ENCODE data around the gene ZNF727.
"Not testable (repeated sequence)": the region's sequence is repeated elsewhere in the genome, so short reads cannot be mapped to it uniquely, and the experiment has no call there.

The ZNF727 gene

DNA sequence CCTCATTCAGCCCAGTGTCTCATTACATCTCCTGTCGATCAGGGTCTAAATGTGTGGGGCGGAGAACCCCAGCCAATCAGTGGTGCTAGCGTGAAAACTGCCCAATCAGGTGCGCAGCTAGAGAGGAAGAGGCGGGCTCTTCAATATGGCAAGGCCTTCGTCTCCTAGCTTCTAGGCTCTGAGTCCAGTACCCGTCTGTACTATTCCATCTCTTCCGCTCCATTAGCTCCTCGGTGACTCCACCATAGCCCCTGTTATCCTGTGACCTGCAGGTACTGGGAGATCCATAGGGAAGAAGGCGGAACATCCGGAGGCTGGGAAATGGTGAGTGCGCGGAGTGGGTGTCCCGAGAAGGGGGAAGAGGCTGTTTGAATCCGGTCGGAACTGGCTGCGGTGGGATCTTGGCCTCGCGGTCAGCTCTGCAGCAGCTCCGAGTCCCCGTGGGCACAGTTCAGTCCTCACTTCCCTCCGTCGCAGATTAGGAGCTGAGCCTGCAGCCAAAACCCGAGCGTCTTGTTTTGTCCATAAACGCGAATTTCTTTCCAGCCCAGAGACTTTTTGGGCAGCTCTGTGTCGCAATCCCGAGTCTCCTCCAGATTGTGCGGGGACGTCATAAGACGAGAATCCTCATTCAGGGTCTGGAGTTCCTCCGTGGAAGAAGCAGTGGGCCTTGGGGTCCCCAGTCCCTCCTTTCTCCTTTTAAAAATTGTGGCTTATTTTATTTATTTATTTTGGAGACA lies at the start of gene ZNF727:
TSS of gene ZNF727 (plus strand) at position 134 of the 740 bp plus-strand sequence. CDS start at position 322, 188 bp downstream.
- DNase-seq (ENCODE audit: low spot score) = no peak

DNA sequence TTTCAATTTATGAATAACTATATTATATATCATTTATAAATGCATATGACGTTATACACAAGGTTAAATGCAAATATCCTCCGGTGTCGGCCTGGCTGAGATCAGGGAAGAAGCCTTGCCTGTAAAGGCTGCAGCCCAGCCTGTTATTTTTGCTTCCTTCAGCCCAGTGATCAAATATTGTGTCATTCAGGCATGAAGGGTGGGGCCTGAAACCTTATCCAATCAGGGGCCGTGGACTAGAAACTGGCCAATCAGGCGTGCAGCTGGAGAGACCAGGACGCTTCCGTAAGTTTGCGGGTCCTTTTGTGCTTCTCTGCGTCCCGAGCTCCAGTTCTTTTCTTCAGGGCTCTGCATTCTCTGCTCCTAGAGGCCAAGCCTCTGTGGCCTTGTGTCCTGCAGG lies 46.7 kb upstream of the ZNF727 start, which contains the start of gene ZNF722:
TSS of gene ZNF722 (plus strand) at position 301 of the 400 bp plus-strand sequence. CDS start 113 bp downstream, outside the sequence.
- DNase-seq (ENCODE audit: low spot score) = no peak

DNA sequence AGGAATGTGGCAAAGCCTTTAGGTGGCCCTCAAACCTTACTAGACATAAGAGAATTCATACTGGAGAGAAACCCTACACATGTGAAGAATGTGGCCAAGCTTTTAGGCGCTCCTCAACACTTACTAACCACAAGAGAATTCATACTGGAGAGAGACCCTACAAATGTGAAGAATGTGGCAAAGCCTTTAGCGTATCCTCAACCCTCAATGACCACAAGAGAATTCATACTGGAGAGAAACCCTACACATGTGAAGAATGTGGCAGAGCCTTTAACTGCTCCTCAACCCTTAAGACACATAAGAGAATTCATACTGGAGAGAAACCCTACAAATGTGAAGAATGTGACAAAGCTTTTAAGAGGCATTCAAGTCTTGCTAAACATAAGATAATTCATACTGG lies 29.7 kb upstream of the ZNF727 start:
- not testable (repeated sequence) for DNase-seq (ENCODE audit: low spot score)

DNA sequence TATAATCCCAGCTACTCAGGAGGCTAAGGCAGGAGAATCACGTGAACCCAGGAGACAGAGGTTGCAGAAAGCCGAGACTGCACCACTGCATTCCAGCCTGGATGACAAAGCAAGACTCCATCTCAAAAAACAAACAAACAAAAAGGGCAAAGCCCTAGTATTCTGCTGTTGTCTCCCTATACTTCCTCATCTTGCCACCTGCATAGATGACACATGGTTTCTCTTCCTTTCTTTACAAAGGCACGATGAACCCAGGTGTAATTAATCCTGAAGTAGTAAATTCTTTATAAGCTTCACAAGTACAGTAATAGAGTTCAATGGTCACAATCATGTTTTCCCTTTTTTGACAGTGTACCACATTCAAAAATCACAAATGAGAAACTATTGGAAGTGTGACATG lies 9.8 kb upstream of the ZNF727 start:
- DNase-seq (ENCODE audit: low spot score) = no peak

DNA sequence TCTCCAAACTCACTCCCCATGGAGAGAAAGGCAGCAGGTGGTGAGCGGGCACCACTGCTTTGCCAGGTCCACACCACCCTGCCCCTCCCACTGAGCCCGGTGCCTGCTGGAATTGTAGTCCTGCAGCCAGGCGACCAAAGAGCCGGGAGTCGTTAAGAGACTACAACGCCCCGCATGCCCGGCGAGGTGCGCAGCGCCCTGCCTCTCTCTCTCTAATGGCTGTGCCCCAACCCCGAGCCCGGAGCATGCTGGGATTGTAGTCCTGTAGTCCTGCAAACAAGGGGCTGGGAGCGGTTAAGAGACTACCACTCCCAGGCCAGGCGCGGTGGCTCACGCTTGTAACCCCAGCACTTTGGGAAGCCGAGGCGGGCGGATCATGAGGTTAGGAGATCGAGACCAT lies 8.1 kb upstream of the ZNF727 start:
- DNase-seq (ENCODE audit: low spot score) = no peak

DNA sequence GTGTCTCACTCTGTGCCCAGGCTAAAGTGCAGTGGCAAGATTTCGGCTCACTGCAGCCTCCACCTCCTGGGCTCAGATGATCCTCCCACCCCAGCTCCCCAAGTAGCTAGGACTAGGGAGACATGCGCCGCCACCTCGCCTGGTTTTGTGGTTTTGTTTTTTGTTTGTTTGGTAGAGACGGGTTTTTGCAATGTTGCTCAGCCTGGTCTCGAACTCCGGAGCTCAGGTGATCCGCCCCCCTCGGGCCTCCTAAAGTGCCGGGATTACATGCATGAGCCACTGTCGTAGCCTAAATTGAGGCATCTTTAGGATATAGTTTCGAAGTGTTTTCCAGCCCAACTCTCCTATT lies 781 bp downstream of the ZNF727 start:
- DNase-seq (ENCODE audit: low spot score) = no peak

DNA sequence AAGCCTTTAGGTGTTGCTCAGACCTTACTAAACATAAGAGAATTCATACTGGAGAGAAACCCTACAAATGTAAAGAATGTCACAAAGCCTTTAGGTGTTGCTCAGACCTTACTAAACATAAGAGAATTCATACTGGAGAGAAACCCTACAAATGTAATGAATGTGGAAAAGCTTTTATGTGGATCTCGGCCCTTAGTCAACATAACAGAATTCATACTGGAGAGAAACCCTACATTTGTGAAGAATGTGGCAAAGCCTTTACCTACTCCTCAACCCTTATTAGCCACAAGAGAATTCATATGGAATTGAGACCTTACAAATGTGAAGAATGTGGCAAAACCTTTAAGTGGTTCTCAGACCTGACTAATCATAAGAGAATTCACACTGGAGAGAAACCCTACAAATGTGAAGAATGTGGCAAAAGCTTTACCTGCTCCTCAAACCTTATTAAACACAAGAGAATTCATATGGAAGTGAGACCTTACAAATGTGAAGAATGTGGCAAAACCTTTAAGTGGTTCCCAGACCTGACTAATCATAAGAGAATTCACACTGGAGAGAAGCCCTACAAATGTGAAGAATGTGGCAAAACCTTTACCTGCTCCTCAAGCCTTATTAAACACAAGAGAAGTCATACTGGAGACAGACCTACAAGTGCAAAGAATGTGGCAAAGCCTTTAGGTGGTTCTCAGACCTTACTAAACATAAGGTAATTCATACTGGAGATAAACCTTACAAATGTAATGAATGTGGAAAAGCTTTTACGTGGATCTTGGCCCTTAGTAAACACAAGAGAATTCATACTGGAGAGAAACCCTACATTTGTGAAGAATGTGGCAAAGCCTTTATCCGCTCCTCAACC lies 32.8 kb downstream of the ZNF727 start:
- not testable (repeated sequence) for DNase-seq (ENCODE audit: low spot score)

DNA sequence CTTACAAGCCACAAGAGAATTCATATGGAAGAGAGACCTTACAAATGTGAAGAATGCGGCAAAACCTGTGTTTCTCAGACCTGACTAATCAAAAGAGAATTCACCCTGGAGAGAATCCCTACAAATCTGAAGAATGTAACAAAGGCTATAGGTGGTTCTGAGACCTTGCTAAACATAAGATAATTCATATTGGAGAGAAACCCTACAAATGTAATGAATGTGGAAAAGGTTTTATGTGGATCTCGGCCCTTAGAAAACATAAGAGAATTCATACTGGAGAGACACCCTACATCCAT lies 33.4 kb downstream of the ZNF727 start:
- no peak for DNase-seq (ENCODE audit: low spot score)

DNA sequence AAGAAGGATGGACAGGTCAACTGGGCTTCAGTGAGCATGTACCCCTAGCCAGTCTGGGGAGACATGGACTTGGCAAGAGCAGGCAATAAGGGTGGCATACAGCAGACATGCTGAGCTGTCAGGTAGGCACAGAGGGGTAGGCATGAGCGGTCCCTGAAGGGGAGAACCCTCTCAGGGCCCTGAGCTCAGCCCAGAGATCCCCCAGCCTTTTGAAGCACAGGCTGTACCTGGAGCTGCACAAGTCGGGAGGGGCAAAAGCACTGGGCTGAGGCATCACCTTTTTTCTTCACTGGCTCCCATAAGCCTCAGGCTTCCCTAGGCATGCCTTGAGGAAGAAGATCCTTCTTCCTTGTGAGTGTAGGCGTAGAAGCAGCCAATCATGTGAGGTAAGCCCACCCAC lies 42.3 kb downstream of the ZNF727 start:
- no peak for DNase-seq (ENCODE audit: low spot score)

DNA sequence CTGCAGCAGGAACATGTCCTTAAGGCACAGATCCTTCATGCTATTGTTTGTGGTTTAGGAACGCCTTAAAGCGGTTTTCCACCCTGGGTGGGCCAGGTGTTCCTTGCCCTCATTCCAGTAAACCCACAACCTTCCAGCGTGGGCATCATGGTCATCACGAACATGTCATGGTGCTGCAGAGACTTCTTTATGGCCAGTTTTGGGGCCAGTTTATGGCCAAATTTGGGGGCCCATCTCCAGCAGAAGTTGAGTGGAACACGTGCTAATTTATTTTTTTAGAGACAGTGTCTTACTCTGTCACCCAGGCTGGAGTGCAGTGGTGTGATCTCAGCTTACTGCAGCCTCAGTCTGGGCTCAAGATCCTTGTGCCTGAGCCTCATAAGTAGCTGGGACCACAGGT lies 43.6 kb downstream of the ZNF727 start:
- DNase-seq (ENCODE audit: low spot score) = not testable (repeated sequence)
